OCI-LY1 (cell line): Measurements from ENCODE around the gene AP3S2.
A peak's percentile ranks its signal among the peaks of the same experiment; 100 is the strongest.
"Not testable (repeated sequence)": the region's sequence is repeated elsewhere in the genome, so short reads cannot be mapped to it uniquely, and the experiment has no call there.

Source experiments
- H2AFZ ChIP-seq: fragments of 200-600 bp; sonication (generic), shearing (Covaris generic); 2 replicates; pipeline ENCODE4 v1.6.0; 2014; ENCODE audit warnings: antibody characterized with exemption, mild to moderate bottlenecking, low read length
- H3F3A ChIP-seq: fragments of 200-600 bp; sonication (generic), shearing (Covaris generic); 2 replicates; pipeline ENCODE4 v1.6.0; 2014; ENCODE audit warnings: mild to moderate bottlenecking, antibody characterized with exemption, low read length, moderate library complexity; ENCODE audit not compliant: insufficient read depth
- H3K27ac ChIP-seq: fragments of 200-600 bp; sonication (generic); 2 replicates; pipeline ENCODE4 v1.5.1; 2014; ENCODE audit warnings: low read length, mixed run types, mild to moderate bottlenecking, low read depth; ENCODE audit not compliant: poor library complexity, severe bottlenecking
- H3K27me3 ChIP-seq: fragments of 200-600 bp; sonication (generic); 2 replicates; pipeline ENCODE4 v1.6.0; 2014; ENCODE audit warnings: antibody characterized with exemption, mild to moderate bottlenecking, low read length, moderate library complexity; ENCODE audit not compliant: insufficient read depth
- H3K36me3 ChIP-seq: fragments of 200-600 bp; sonication (generic); 2 replicates; pipeline ENCODE4 v1.6.1; 2014; ENCODE audit warnings: mild to moderate bottlenecking, antibody characterized with exemption, low read length, moderate library complexity, mixed read lengths; ENCODE audit not compliant: insufficient read depth
- H3K4me1 ChIP-seq: fragments of 200-600 bp; sonication (generic); 2 replicates; pipeline ENCODE4 v1.5.1; 2014; ENCODE audit warnings: mild to moderate bottlenecking, low read length, moderate library complexity; ENCODE audit not compliant: insufficient read depth, severe bottlenecking
- H3K4me2 ChIP-seq: fragments of 200-600 bp; sonication (generic), shearing (Covaris generic); 2 replicates; pipeline ENCODE4 v1.6.1; 2014; ENCODE audit warnings: low read length
- H3K4me3 ChIP-seq: fragments of 200-600 bp; sonication (generic); 2 replicates; pipeline ENCODE4 v1.5.1; 2014; ENCODE audit warnings: low read length, low read depth, mild to moderate bottlenecking, mixed read lengths; ENCODE audit not compliant: poor library complexity, severe bottlenecking
- H3K79me2 ChIP-seq: fragments of 200-600 bp; shearing (Covaris generic); 2 replicates; pipeline ENCODE4 v1.6.1; 2016; ENCODE audit warnings: mixed run types, low read length, mixed read lengths; ENCODE audit not compliant: insufficient read depth
- H3K9ac ChIP-seq: fragments of 200-600 bp; sonication (generic), shearing (Covaris generic); 2 replicates; pipeline ENCODE4 v1.6.1; 2014; ENCODE audit warnings: mild to moderate bottlenecking, low read length, mixed read lengths
- H3K9me2 ChIP-seq: fragments of 200-600 bp; sonication (generic), shearing (Covaris generic); 2 replicates; pipeline ENCODE4 v1.6.1; 2014; ENCODE audit warnings: low read depth, mild to moderate bottlenecking, low read length, mixed read lengths
- H3K9me3 ChIP-seq: fragments of 200-600 bp; shearing (Covaris generic); 2 replicates; pipeline ENCODE4 v1.6.1; 2014; ENCODE audit warnings: low read length, mixed read lengths
- H4K20me1 ChIP-seq: fragments of 200-600 bp; sonication (generic), shearing (Covaris generic); 2 replicates; pipeline ENCODE4 v1.6.0; 2016; ENCODE audit warnings: mild to moderate bottlenecking, low read length; ENCODE audit not compliant: insufficient read depth
- CTCF ChIP-seq: fragments of 200-600 bp; sonication (generic), shearing (Covaris generic); IDR thresholded peaks from 2 replicates; pipeline ENCODE4 v1.5.1; 2017; ENCODE audit warnings: mild to moderate bottlenecking, antibody characterized with exemption, low read length, moderate library complexity, mixed read lengths
- EZH2 ChIP-seq: fragments of 200-600 bp; sonication (generic), shearing (Covaris generic); IDR thresholded peaks from 2 replicates; pipeline ENCODE4 v1.8.0; 2017; ENCODE audit warnings: borderline replicate concordance, mixed run types, mild to moderate bottlenecking, antibody characterized with exemption, low read length, moderate library complexity, mixed read lengths

AP3S2 gene

GRCh38 chr15:89893696-89894447 is at the start of gene AP3S2:
Gene AP3S2 (minus strand): TSS chr15:89893994. CDS start chr15:89893949, 45 bp downstream.
- Histone ChIP-seq H3K4me2 (peak within 1 kb of the TSS; percentile 97), H3K9me2 (no peaks in the 10 kb centered on the region), H3K27me3 (no peaks in the 10 kb centered on the region), H3K4me3 (peak within 1 kb of the TSS; percentile 78), H3K79me2 (peaks cover 15% of the 10 kb centered on the region), H2AFZ (peak within 1 kb of the TSS; percentile 95), H3F3A (no peaks in the 10 kb centered on the region), H3K9me3 (no peaks in the 10 kb centered on the region), H4K20me1 (no peaks in the 10 kb centered on the region), H3K27ac (peak within 1 kb of the TSS; percentile 71), H3K36me3 (peaks cover 2% of the 10 kb centered on the region; the same call in 1 of the 2 replicates), H3K9ac (peak within 1 kb of the TSS; percentile 82), H3K4me1 (peaks cover 31% of the 10 kb centered on the region)
- TF ChIP-seq CTCF = no peak
- no peak for TF ChIP-seq EZH2

GRCh38 chr15:89939910-89940309 is 46.1 kb upstream of the AP3S2 start:
- H3K36me3 ChIP-seq = no peaks in the 10 kb centered on the region
- H3K9me2 ChIP-seq = no peaks in the 10 kb centered on the region
- H2AFZ ChIP-seq = no peak overlapping the region
- H3K9ac ChIP-seq = no peak overlapping the region
- no peak overlapping the region for H3K27ac ChIP-seq
- H3K9me3 ChIP-seq = no peaks in the 10 kb centered on the region
- TF ChIP-seq CTCF = no peak
- TF ChIP-seq EZH2 = no peak
- H3K4me1 ChIP-seq = no peaks in the 10 kb centered on the region
- no peak overlapping the region for H3K4me3 ChIP-seq
- no peak overlapping the region for H3K4me2 ChIP-seq
- peaks cover 7% of the 10 kb centered on the region; the same call in 1 of the 2 replicates for H3K27me3 ChIP-seq
- no peaks in the 10 kb centered on the region for H3K79me2 ChIP-seq
- H4K20me1 ChIP-seq = no peaks in the 10 kb centered on the region
- no peaks in the 10 kb centered on the region for H3F3A ChIP-seq

- not testable (repeated sequence) for H3K4me2 ChIP-seq, H3K9me3 ChIP-seq, H3K79me2 ChIP-seq, H2AFZ ChIP-seq, H3K9me2 ChIP-seq, H4K20me1 ChIP-seq, H3K27ac ChIP-seq, H3K36me3 ChIP-seq, H3K4me1 ChIP-seq, H3F3A ChIP-seq, H3K9ac ChIP-seq, H3K4me3 ChIP-seq, H3K27me3 ChIP-seq
These were observed 45.6 kb upstream of the AP3S2 start for GRCh38 chr15:89939377-89939776.
